ENCODE results near the gene CACNA1C. TPM values are rescaled to one million over a fixed set of nuclear protein-coding genes. Genes with fewer than 3 reads are reported as not detected.

The CACNA1C gene
- total RNA-seq, 1 donor from 2014 or later = 1.6 TPM

DNA sequence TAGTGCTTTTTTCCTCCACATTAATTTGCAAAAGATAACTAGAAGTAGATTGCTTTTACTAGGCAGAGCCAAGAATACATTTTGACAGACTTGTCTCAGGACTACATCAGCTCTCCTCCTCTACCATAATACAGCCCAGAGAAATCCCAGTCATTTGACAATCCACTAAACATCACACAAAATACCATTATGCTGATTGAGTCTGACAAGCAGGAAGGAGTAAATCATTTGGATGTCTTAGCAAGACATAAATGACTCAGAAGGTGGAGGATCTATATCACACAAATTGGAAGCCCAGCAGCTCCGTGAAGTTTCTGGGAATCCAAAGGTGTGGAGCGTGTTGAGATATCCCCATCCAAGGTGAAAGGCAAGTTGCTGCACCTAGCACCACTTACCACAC, 666.6 kb downstream of the CACNA1C start:
- no peaks in the 10 kb centered on the region for H3K36me3 Mint-ChIP-seq (ENCODE audit: low read depth)
- no peak for DNase-seq (ENCODE audit: low read depth, low spot score)
- H3K4me3 Mint-ChIP-seq = no peak overlapping the region
- peaks cover 46% of the 10 kb centered on the region for H3K27me3 Mint-ChIP-seq (ENCODE audit: low read depth)
- TF ChIP-seq, protein P1, sequence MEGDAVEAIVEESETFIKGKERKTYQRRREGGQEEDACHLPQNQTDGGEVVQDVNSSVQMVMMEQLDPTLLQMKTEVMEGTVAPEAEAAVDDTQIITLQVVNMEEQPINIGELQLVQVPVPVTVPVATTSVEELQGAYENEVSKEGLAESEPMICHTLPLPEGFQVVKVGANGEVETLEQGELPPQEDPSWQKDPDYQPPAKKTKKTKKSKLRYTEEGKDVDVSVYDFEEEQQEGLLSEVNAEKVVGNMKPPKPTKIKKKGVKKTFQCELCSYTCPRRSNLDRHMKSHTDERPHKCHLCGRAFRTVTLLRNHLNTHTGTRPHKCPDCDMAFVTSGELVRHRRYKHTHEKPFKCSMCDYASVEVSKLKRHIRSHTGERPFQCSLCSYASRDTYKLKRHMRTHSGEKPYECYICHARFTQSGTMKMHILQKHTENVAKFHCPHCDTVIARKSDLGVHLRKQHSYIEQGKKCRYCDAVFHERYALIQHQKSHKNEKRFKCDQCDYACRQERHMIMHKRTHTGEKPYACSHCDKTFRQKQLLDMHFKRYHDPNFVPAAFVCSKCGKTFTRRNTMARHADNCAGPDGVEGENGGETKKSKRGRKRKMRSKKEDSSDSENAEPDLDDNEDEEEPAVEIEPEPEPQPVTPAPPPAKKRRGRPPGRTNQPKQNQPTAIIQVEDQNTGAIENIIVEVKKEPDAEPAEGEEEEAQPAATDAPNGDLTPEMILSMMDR (conservative IDR thresholded peaks at IDR 0.05) = no peak
- H3K9me3 Mint-ChIP-seq = no peaks in the 10 kb centered on the region
- no peak overlapping the region for H3K27ac Mint-ChIP-seq (ENCODE audit: unreplicated experiment)
- H3K4me1 Mint-ChIP-seq = no peaks in the 10 kb centered on the region

- Mint-ChIP-seq H3K36me3 (ENCODE audit: low read depth) (no peaks in the 10 kb centered on the region), H3K27ac (ENCODE audit: unreplicated experiment) (no peak overlapping the region), H3K4me1 (no peaks in the 10 kb centered on the region), H3K9me3 (peaks cover 3% of the 10 kb centered on the region), H3K27me3 (ENCODE audit: low read depth) (peaks cover 45% of the 10 kb centered on the region), H3K4me3 (no peak overlapping the region)
- no peak for DNase-seq (ENCODE audit: low read depth, low spot score)
- TF ChIP-seq, protein P1 (conservative IDR thresholded peaks at IDR 0.05) = no peak
Observed at GRCh38 chr12:2722806-2723205, 670.0 kb downstream of the CACNA1C start.

DNA sequence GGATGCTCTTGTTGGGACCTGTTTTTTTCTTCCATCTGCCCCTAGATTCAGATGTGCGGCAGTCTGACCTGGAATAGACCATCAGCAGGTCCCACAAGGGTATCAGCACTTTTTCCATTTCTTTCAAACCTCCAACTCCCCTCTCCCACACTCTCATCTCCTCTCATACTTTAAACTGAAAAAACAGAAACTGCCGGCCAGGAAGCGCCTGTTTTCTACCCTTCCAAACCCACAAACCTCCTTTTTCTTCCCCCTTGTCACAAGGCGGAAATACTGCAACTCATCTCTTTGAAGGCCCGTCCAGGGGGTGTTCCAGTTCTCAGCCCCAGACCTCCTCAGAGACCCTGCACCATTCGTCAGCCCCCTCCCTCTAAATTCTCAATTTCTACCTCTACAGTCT, 679.5 kb downstream of the CACNA1C start:
- TF ChIP-seq, protein P1 (conservative IDR thresholded peaks at IDR 0.05) = no peak
- no peak for DNase-seq (ENCODE audit: low read depth, low spot score)
- no peaks in the 10 kb centered on the region for H3K9me3 Mint-ChIP-seq
- no peaks in the 10 kb centered on the region for H3K36me3 Mint-ChIP-seq (ENCODE audit: low read depth)
- H3K4me3 Mint-ChIP-seq = no peak overlapping the region
- peaks cover 87% of the 10 kb centered on the region for H3K27me3 Mint-ChIP-seq (ENCODE audit: low read depth)
- H3K4me1 Mint-ChIP-seq = no peaks in the 10 kb centered on the region
- no peak overlapping the region for H3K27ac Mint-ChIP-seq (ENCODE audit: unreplicated experiment)

DNA sequence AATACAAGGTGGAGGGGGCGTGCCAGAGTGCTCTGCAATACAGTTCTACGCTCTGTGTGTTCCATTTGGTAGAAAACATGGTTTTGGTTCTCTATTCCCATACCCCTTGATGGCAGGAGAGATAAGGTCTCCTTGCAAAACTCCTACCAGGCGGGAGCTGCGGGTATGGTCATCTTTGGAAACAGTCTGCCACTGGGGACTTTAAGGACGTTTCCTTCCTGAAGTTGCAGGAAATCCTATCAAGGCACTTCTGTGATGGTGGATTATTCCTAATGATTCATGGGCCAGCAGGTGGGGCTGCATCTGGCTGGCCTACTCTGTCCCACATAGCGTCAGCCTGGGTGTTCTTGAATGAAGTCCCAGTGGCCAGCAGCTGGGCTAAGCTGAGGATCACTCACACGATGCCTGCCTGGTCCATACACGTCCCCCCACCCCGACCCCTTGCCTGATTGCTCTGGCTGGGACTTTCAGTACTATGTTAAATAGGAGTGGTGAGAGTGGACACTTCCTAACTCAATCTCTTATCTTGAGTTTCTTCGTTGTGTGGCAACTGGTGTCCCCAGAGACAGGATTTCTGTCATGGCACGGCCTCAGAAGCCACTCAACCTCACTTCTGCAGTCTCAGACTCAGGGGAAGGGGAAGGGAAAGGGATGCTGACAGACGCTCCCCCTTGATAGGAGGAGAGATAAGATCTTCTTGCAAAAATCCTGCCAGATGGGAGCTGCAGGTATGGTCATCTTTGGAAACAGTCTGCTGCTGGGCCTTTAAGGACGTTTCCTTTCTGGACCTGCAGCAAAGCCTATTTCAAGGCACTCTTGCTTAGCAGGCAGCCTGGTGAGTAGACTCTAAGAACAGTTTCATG, 680.9 kb downstream of the CACNA1C start:
- Mint-ChIP-seq H3K4me1 (no peaks in the 10 kb centered on the region), H3K27me3 (ENCODE audit: low read depth) (peaks cover 76% of the 10 kb centered on the region), H3K9me3 (no peaks in the 10 kb centered on the region), H3K36me3 (ENCODE audit: low read depth) (no peaks in the 10 kb centered on the region), H3K27ac (ENCODE audit: unreplicated experiment) (no peak overlapping the region), H3K4me3 (no peak overlapping the region)
- TF ChIP-seq, protein P1 (conservative IDR thresholded peaks at IDR 0.05) = no peak
- no peak for DNase-seq (ENCODE audit: low read depth, low spot score)

GRCh38 chr12:2735432-2735831, 682.6 kb downstream of the CACNA1C start:
- no peak overlapping the region for H3K27ac Mint-ChIP-seq (ENCODE audit: unreplicated experiment)
- H3K4me1 Mint-ChIP-seq = no peaks in the 10 kb centered on the region
- peaks cover 66% of the 10 kb centered on the region for H3K27me3 Mint-ChIP-seq (ENCODE audit: low read depth)
- H3K36me3 Mint-ChIP-seq (ENCODE audit: low read depth) = no peaks in the 10 kb centered on the region
- no peak for DNase-seq (ENCODE audit: low read depth, low spot score)
- H3K4me3 Mint-ChIP-seq = no peak overlapping the region
- TF ChIP-seq, protein P1 (conservative IDR thresholded peaks at IDR 0.05) = no peak
- H3K9me3 Mint-ChIP-seq = no peaks in the 10 kb centered on the region
